SK-N-SH treated with all-trans-retinoic acid at 6 μM for 48 hours (cell line): ENCODE data around the gene PLCB1.

Experiments used
- ATAC-seq: fragments of 200-7000 bp; cut with Tn5 transposase; 3 replicates; pipeline ENCODE4 v1.9.1; 2020; ENCODE audit warnings: mild to moderate bottlenecking, moderate library complexity
- ARNTL ChIP-seq: fragments of 450-650 bp; formaldehyde crosslinking; IDR thresholded peaks from 2 replicates; pipeline ENCODE4 v1.5.0; 2020; ENCODE audit warnings: low read depth, mild to moderate bottlenecking, moderate library complexity, borderline replicate concordance
- BACH2 ChIP-seq: fragments of 250-450 bp; sonication (Bioruptor Pico); IDR thresholded peaks from 2 replicates; pipeline ENCODE4 v1.9.0; 2021; ENCODE audit warnings: mild to moderate bottlenecking, borderline replicate concordance
- CREB5 ChIP-seq: fragments of 250-450 bp; sonication (Bioruptor Pico); IDR thresholded peaks from 2 replicates; pipeline ENCODE4 v1.5.1; 2020; ENCODE audit warnings: low read depth, mild to moderate bottlenecking, moderate library complexity
- CSDC2 ChIP-seq: fragments of 250-450 bp; sonication (Bioruptor Pico); IDR thresholded peaks from 2 replicates; pipeline ENCODE4 v1.5.0; 2020; ENCODE audit warnings: mild to moderate bottlenecking, moderate library complexity
- ESRRG ChIP-seq: fragments of 250-450 bp; sonication (Bioruptor Pico); IDR thresholded peaks from 2 replicates; pipeline ENCODE4 v1.6.1; 2021; ENCODE audit warnings: mild to moderate bottlenecking
- ISL1 ChIP-seq: fragments of 250-450 bp; sonication (Bioruptor Pico); IDR thresholded peaks from 2 replicates; pipeline ENCODE4 v2.1.2; 2022; ENCODE audit warnings: mild to moderate bottlenecking, moderate library complexity
- PATZ1 ChIP-seq: fragments of 250-450 bp; sonication (Bioruptor Pico); IDR thresholded peaks from 2 replicates; pipeline ENCODE4 v1.8.0; 2020; ENCODE audit warnings: mild to moderate bottlenecking, moderate library complexity, borderline replicate concordance
- RARB ChIP-seq: fragments of 250-450 bp; sonication (Bioruptor Pico); IDR thresholded peaks from 2 replicates; pipeline ENCODE4 v1.8.0; 2021; ENCODE audit warnings: mild to moderate bottlenecking, moderate library complexity
- SNAI2 ChIP-seq: fragments of 250-450 bp; sonication (Bioruptor Pico); IDR thresholded peaks from 2 replicates; pipeline ENCODE4 v1.5.0; 2020; ENCODE audit warnings: mild to moderate bottlenecking, moderate library complexity
- TCF4 ChIP-seq: fragments of 250-450 bp; sonication (Bioruptor Pico); IDR thresholded peaks from 2 replicates; pipeline ENCODE4 v1.8.0; 2021; ENCODE audit warnings: mild to moderate bottlenecking, moderate library complexity, borderline replicate concordance
- ZC3H10 ChIP-seq: fragments of 250-450 bp; sonication (Bioruptor Pico); IDR thresholded peaks from 2 replicates; pipeline ENCODE4 v1.5.1; 2021; ENCODE audit warnings: mild to moderate bottlenecking, moderate library complexity
- ZFP3 ChIP-seq: fragments of 250-450 bp; sonication (Bioruptor Pico); IDR thresholded peaks from 2 replicates; pipeline ENCODE4 v1.5.0; 2020; ENCODE audit warnings: mild to moderate bottlenecking, moderate library complexity
- ZNF70 ChIP-seq: fragments of 450-650 bp; formaldehyde crosslinking; IDR thresholded peaks from 2 replicates; pipeline ENCODE4 v1.5.0; 2020; ENCODE audit warnings: mild to moderate bottlenecking, moderate library complexity
- ZNF8 ChIP-seq: fragments of 450-650 bp; formaldehyde crosslinking; IDR thresholded peaks from 2 replicates; pipeline ENCODE4 v1.5.0; 2020; ENCODE audit warnings: mild to moderate bottlenecking, moderate library complexity
- TF ChIP-seq, protein P1 (sequence below): fragments of 250-450 bp; sonication (Bioruptor Pico); IDR thresholded peaks from 2 replicates; pipeline ENCODE4 v1.5.1; 2021; ENCODE audit warnings: mild to moderate bottlenecking, moderate library complexity
- TF ChIP-seq, protein P2 (sequence below): fragments of 250-450 bp; sonication (Bioruptor Pico); IDR thresholded peaks from 2 replicates; pipeline ENCODE4 v1.5.0; 2020; ENCODE audit warnings: mild to moderate bottlenecking, moderate library complexity

Gene PLCB1

DNA sequence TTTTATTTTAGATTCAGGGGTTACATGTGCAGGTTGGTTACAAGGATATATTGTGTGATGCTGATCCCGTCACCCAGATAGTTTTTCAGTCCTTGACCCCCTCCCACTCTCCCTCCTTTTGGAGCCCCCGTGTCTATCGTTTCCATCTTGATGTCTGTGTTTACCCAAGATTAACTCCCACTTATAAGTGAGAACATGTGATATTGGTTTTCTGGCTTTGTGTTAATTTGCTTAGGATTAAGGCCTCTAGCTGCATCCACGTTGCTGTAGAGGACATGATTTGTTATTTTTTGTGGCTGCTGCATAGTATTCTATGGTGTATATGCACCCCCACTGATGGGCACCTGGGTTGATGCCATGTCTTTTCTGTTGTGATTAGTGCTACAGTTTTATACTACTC is 178.6 kb downstream of the PLCB1 start:
- no peak for ATAC-seq
- peak; percentile 30; the same call in 1 of the 2 replicates for TF ChIP-seq TCF4
- no peak for TF ChIP-seq BACH2 (CRISPR knock-in tag)

DNA sequence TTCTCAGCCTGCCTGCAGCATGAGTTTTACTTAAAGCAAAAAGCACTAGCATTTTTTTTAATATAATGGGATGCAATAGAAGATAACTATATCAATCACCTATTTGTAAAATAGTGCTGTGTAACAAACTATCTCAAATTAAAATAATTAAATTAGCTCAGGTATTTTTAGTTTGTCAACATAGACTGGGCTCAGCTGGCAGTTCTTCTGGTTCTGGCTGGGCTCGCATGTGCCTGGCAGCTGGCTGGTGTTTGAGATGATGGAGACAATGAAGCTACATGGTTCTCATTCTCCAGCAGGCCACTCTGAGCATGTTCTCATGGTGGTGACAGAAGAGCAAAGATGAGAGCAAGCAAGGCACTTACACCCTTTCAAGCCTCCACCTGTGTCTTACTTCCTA is 181.0 kb downstream of the PLCB1 start:
- TF ChIP-seq TCF4 (no peak), CSDC2 (CRISPR knock-in tag) (no peak), PATZ1 (CRISPR knock-in tag) (no peak), RARB (CRISPR knock-in tag) (no peak), ZFP3 (CRISPR knock-in tag) (no peak), ZNF8 (CRISPR knock-in tag) (no peak), CREB5 (CRISPR knock-in tag) (no peak), BACH2 (CRISPR knock-in tag) (no peak), ISL1 (CRISPR knock-in tag) (no peak), ARNTL (CRISPR knock-in tag) (no peak), ESRRG (CRISPR knock-in tag) (no peak), ZNF70 (CRISPR knock-in tag) (no peak), SNAI2 (CRISPR knock-in tag) (no peak), ZC3H10 (CRISPR knock-in tag) (no peak)
- TF ChIP-seq, protein P1, sequence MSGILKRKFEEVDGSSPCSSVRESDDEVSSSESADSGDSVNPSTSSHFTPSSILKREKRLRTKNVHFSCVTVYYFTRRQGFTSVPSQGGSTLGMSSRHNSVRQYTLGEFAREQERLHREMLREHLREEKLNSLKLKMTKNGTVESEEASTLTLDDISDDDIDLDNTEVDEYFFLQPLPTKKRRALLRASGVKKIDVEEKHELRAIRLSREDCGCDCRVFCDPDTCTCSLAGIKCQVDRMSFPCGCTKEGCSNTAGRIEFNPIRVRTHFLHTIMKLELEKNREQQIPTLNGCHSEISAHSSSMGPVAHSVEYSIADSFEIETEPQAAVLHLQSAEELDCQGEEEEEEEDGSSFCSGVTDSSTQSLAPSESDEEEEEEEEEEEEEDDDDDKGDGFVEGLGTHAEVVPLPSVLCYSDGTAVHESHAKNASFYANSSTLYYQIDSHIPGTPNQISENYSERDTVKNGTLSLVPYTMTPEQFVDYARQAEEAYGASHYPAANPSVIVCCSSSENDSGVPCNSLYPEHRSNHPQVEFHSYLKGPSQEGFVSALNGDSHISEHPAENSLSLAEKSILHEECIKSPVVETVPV (CRISPR knock-in tag) = no peak
- TF ChIP-seq, protein P2, sequence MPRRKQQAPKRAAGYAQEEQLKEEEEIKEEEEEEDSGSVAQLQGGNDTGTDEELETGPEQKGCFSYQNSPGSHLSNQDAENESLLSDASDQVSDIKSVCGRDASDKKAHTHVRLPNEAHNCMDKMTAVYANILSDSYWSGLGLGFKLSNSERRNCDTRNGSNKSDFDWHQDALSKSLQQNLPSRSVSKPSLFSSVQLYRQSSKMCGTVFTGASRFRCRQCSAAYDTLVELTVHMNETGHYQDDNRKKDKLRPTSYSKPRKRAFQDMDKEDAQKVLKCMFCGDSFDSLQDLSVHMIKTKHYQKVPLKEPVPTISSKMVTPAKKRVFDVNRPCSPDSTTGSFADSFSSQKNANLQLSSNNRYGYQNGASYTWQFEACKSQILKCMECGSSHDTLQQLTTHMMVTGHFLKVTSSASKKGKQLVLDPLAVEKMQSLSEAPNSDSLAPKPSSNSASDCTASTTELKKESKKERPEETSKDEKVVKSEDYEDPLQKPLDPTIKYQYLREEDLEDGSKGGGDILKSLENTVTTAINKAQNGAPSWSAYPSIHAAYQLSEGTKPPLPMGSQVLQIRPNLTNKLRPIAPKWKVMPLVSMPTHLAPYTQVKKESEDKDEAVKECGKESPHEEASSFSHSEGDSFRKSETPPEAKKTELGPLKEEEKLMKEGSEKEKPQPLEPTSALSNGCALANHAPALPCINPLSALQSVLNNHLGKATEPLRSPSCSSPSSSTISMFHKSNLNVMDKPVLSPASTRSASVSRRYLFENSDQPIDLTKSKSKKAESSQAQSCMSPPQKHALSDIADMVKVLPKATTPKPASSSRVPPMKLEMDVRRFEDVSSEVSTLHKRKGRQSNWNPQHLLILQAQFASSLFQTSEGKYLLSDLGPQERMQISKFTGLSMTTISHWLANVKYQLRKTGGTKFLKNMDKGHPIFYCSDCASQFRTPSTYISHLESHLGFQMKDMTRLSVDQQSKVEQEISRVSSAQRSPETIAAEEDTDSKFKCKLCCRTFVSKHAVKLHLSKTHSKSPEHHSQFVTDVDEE (CRISPR knock-in tag) = no peak

DNA sequence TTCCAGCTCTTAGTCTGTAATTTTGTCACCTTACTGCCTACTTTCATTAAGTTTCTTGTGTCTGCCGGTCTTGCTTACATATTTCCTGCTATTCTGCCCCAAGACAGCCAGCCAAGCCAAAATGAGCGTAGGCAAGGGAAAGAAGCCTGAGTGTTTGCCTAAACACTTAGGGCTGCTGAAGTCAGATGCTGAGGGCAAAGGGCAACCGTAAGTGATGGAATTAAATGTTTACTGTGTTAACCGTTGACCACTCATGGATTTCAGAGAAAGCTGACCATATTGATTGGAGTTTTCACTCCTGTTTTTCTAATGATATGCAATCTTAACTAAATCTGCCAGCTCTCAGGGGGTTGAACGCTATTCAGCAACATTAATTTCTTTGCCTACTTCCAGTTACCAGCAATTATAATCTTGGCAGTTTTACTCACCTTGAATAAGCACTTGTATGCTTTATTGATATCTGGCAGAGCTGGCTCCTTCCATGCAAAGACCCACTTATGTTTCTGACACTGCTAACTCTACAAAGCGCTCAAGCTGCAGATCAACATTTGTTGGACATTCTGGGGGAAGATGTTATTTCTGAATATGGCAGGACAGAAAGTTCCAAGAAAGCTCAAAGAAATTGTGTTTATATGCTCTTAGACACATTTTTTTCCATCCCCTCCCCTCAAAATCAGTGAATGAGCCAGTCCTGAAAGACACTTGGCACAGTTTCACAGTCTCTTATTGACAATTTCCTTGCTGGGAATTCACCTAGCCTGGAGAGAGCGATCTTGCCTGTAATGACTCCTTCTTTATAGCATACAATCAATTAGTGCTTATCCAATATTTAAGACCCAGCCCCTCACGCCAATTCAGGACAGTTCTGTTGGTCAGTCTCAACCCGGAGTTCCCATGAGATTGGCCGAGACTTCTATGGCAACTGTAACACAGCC is 183.8 kb downstream of the PLCB1 start:
- no peak for TF ChIP-seq PATZ1 (CRISPR knock-in tag)
- TF ChIP-seq, protein P2 (CRISPR knock-in tag) = no peak
- no peak for ATAC-seq

More for the DNA sequence above, 181.0 kb downstream of the PLCB1 start:
- ATAC-seq = no peak
